ENCODE results near the gene ACSL4. TPM values are rescaled to one million over a fixed set of nuclear protein-coding genes. Genes with fewer than 3 reads are reported as not detected.
"Not testable (repeated sequence)": the region's sequence is repeated elsewhere in the genome, so short reads cannot be mapped to it uniquely, and the experiment has no call there.

Gene ACSL4
- total RNA-seq, 4 donors from 2014 or later = 17.9 to 68.7 (median 26.6) TPM

GRCh38 chrX:109660435-109661143 is 72.5 kb downstream of the ACSL4 start:
- WGBS, 2 donors = 80 to 84% methylated on average over 2 of the region's 2 CpGs
- H3K4me1 ChIP-seq = no peaks in the 10 kb centered on the region
- no peak overlapping the region for H3K27ac ChIP-seq
- no peak for TF ChIP-seq POLR2A (IDR thresholded peaks at IDR 0.05)
- TF ChIP-seq EP300 (IDR thresholded peaks at IDR 0.05) = no peak
- no peak for TF ChIP-seq CTCF (IDR thresholded peaks at IDR 0.05)
- H3K36me3 ChIP-seq = peaks cover 0 to 32% (median 0%) of the 10 kb centered on the region in 3 donors
- no peaks in the 10 kb centered on the region for H3K9me3 ChIP-seq
- DNase-seq (ENCODE audit: low spot score in 2 of 2) = no peak
- no peak overlapping the region for H3K4me3 ChIP-seq
- peaks cover 0 to 16% of the 10 kb centered on the region in 2 donors for H3K27me3 ChIP-seq

- H3K36me3 ChIP-seq = peaks cover 0 to 29% (median 0%) of the 10 kb centered on the region in 3 donors
- TF ChIP-seq CTCF (IDR thresholded peaks at IDR 0.05) (no peak), EP300 (IDR thresholded peaks at IDR 0.05) (no peak), POLR2A (IDR thresholded peaks at IDR 0.05) (no peak)
- no peak overlapping the region for H3K4me3 ChIP-seq
- DNase-seq (ENCODE audit: low spot score in 2 of 2) = no peak
- no peaks in the 10 kb centered on the region for H3K9me3 ChIP-seq
- no peaks in the 10 kb centered on the region for H3K4me1 ChIP-seq
- H3K27me3 ChIP-seq = peaks cover 0 to 16% of the 10 kb centered on the region in 2 donors
- no peak overlapping the region for H3K27ac ChIP-seq
- WGBS, 2 donors = 100% methylated on average over 1 of the region's 1 CpG
Observed at GRCh38 chrX:109658391-109658790, 74.7 kb downstream of the ACSL4 start.

- WGBS, 2 donors = 68 to 100% methylated on average over 1 to 4 of the region's 4 CpGs
- DNase-seq (ENCODE audit: low spot score in 2 of 2); H3K4me1 ChIP-seq; H3K4me3 ChIP-seq; H3K9me3 ChIP-seq; H3K27ac ChIP-seq: not testable (repeated sequence)
- Histone ChIP-seq H3K36me3 (peaks cover 0 to 23% (median 0%) of the 10 kb centered on the region in 3 donors), H3K27me3 (peaks cover 0 to 10% of the 10 kb centered on the region in 2 donors)
Observed at GRCh38 chrX:109657364-109657763, 75.7 kb downstream of the ACSL4 start.

- H3K4me1 ChIP-seq = no peaks in the 10 kb centered on the region
- H3K27me3 ChIP-seq = peaks cover 0 to 5% of the 10 kb centered on the region in 2 donors
- WGBS, 2 donors = 71 to 83% methylated on average over 4 of the region's 4 CpGs
- TF ChIP-seq POLR2A (IDR thresholded peaks at IDR 0.05) = no peak
- no peak for TF ChIP-seq EP300 (IDR thresholded peaks at IDR 0.05)
- no peak for TF ChIP-seq CTCF (IDR thresholded peaks at IDR 0.05)
- no peak for DNase-seq (ENCODE audit: low spot score in 2 of 2)
- H3K27ac ChIP-seq = no peak overlapping the region
- H3K9me3 ChIP-seq = no peaks in the 10 kb centered on the region
- no peak overlapping the region for H3K4me3 ChIP-seq
- H3K36me3 ChIP-seq = peaks cover 0 to 19% (median 0%) of the 10 kb centered on the region in 3 donors
Observed at GRCh38 chrX:109656774-109657173, 76.3 kb downstream of the ACSL4 start.

- H3K27me3 ChIP-seq = peaks cover 0 to 4% of the 10 kb centered on the region in 2 donors
- DNase-seq (ENCODE audit: low spot score in 2 of 2) = no peak
- no peaks in the 10 kb centered on the region for H3K4me1 ChIP-seq
- TF ChIP-seq CTCF (IDR thresholded peaks at IDR 0.05) (no peak), EP300 (IDR thresholded peaks at IDR 0.05) (no peak), POLR2A (IDR thresholded peaks at IDR 0.05) (no peak)
- H3K27ac ChIP-seq = no peak overlapping the region
- H3K4me3 ChIP-seq = no peak overlapping the region
- H3K9me3 ChIP-seq = no peaks in the 10 kb centered on the region
- H3K36me3 ChIP-seq = peaks cover 0 to 19% (median 0%) of the 10 kb centered on the region in 3 donors
- 66 to 85% methylated on average over 4 of the region's 4 CpGs for WGBS, 2 donors
Observed at GRCh38 chrX:109655502-109656201, 77.4 kb downstream of the ACSL4 start.
